B cell (primary cell): Measurements from ENCODE around the gene MMP14. TPM values are rescaled to one million over a fixed set of nuclear protein-coding genes. Genes with fewer than 3 reads are reported as not detected.

Source experiments
- ATAC-seq: fragments of 200-7000 bp; cut with Tn5 transposase; one replicate; pipeline ENCODE4 v1.10.0; 2021; ENCODE audit warnings: low read depth, mild to moderate bottlenecking, moderate number of reproducible peaks, moderate library complexity
- CTCF ChIA-PET: fragments of 350-600 bp; sonication (Branson Sonifier 250); formaldehyde crosslinking; loops from one replicate; lab custom pipeline; 2021; ENCODE audit warnings: antibody characterized with exemption, inconsistent platforms; lab: Charles Lee
- POLR2A ChIA-PET: fragments of 350-600 bp; sonication (Branson Sonifier 250); formaldehyde crosslinking; loops from one replicate; lab custom pipeline; 2021; ENCODE audit warnings: antibody characterized with exemption; lab: Charles Lee
- DNase-seq: peaks from one replicate; pipeline ENCODE4 v3.0.0; 2013
- H2AFZ ChIP-seq: 2 replicates; pipeline ENCODE4 v1.6.1; 2012; ENCODE audit warnings: mild to moderate bottlenecking, low read depth, low read length; ENCODE audit not compliant: insufficient read depth, poor library complexity, severe bottlenecking
- H3K27ac ChIP-seq, 2 donors: 1 replicate in 1 of 2; 2 replicates in 1 of 2; pipeline ENCODE4 v1.5.1; 2012 to 2013; ENCODE audit warnings: low read length in 2 of 2, mild to moderate bottlenecking in 2 of 2, moderate library complexity in 1 of 2
- H3K27me3 ChIP-seq, 4 experiments: fragments of 200-600 bp in 1 of 4; sonication (generic) in 1 of 4; replicated peaks in 1 of 4; 1 replicate in 2 of 4; 2 replicates in 2 of 4; pipeline versions ENCODE4 v1.6.1 to v1.7.0; 2013 to 2016; ENCODE audit warnings: low read length in 3 of 4, mild to moderate bottlenecking in 2 of 4, mixed read lengths in 1 of 4, moderate library complexity in 1 of 4; ENCODE audit not compliant: insufficient read depth in 4 of 4, control insufficient read depth in 3 of 4; ENCODE audit errors: control extremely low read depth in 1 of 4
- H3K36me3 ChIP-seq, 2 experiments: replicated peaks in 1 of 2; 1 replicate in 1 of 2; 2 replicates in 1 of 2; pipeline versions ENCODE4 v1.6.1 to v1.7.1; 2013; ENCODE audit warnings: low read length in 1 of 2; ENCODE audit not compliant: insufficient read depth in 2 of 2, control insufficient read depth in 1 of 2; ENCODE audit errors: control extremely low read depth in 1 of 2, extremely low read depth in 1 of 2
- H3K4me1 ChIP-seq, 2 donors: fragments of 200-600 bp in 1 of 2; sonication (generic) in 1 of 2; 1 replicate in 1 of 2; 2 replicates in 1 of 2; pipeline versions ENCODE4 v1.5.1 to v1.6.1; 2013 to 2017; ENCODE audit warnings: low read length in 2 of 2; ENCODE audit not compliant: control insufficient read depth in 2 of 2, insufficient read depth in 2 of 2
- H3K4me2 ChIP-seq: replicated peaks from 2 replicates; pipeline ENCODE3; 2012; ENCODE audit warnings: mild to moderate bottlenecking, low read depth, low read length; ENCODE audit not compliant: poor library complexity, severe bottlenecking
- H3K4me3 ChIP-seq, 5 experiments: fragments of 200-600 bp in 1 of 5; sonication (generic) in 1 of 5; 1 replicate in 3 of 5; 2 replicates in 2 of 5; pipeline versions ENCODE4 v1.5.1 to v1.7.0; 2011 to 2016; ENCODE audit warnings: low read length in 4 of 5, mild to moderate bottlenecking in 4 of 5, low read depth in 2 of 5, control low read depth in 1 of 5, moderate library complexity in 1 of 5; ENCODE audit not compliant: insufficient read depth in 1 of 5; ENCODE audit errors: control extremely low read depth in 1 of 5, extremely low read depth in 1 of 5
- H3K79me2 ChIP-seq: fragments of 200-600 bp; sonication (generic); one replicate; pipeline ENCODE4 v1.6.0; 2016; ENCODE audit warnings: low read length; ENCODE audit not compliant: control insufficient read depth, insufficient read depth
- H3K9ac ChIP-seq: fragments of 200-600 bp; sonication (generic); 2 replicates; pipeline ENCODE4 v1.6.1; 2017; ENCODE audit warnings: mild to moderate bottlenecking, low read length, moderate library complexity
- H3K9me3 ChIP-seq, 3 donors: one replicate each; pipeline versions ENCODE4 v1.6.1 to v1.7.1; 2013; ENCODE audit warnings: low read length in 2 of 3; ENCODE audit not compliant: control insufficient read depth in 2 of 3, insufficient read depth in 1 of 3; ENCODE audit errors: control extremely low read depth in 1 of 3
- H4K20me1 ChIP-seq: 2 replicates; pipeline ENCODE4 v1.6.0; 2012; ENCODE audit warnings: mild to moderate bottlenecking, low read length; ENCODE audit not compliant: insufficient read depth, control insufficient read depth, poor library complexity, severe bottlenecking
- H3K27ac Mint-ChIP-seq: one replicate; pipeline ENCODE4 v1.8.0; 2021; ENCODE audit warnings: mixed read lengths
- H3K27me3 Mint-ChIP-seq: one replicate; pipeline ENCODE4 v1.8.0; 2021; ENCODE audit warnings: mixed read lengths
- H3K4me1 Mint-ChIP-seq: one replicate; pipeline ENCODE4 v1.8.0; 2021; ENCODE audit warnings: mixed read lengths
- H3K4me3 Mint-ChIP-seq: one replicate; pipeline ENCODE4 v1.8.0; 2021; ENCODE audit warnings: mixed read lengths
- H3K9me3 Mint-ChIP-seq: one replicate; pipeline ENCODE4 v1.8.0; 2022; ENCODE audit warnings: mixed read lengths; ENCODE audit not compliant: insufficient read depth
- CTCF ChIP-seq: fragments of 200-600 bp; IDR thresholded peaks from one replicate; pipeline ENCODE4 v1.8.0; 2022; ENCODE audit warnings: antibody characterized with exemption, mild to moderate bottlenecking
- EZH2 ChIP-seq: IDR thresholded peaks from 2 replicates; pipeline ENCODE4 v1.6.1; 2012; ENCODE audit warnings: borderline replicate concordance, low read depth, mild to moderate bottlenecking, moderate library complexity, low read length; ENCODE audit not compliant: insufficient read depth, poor library complexity, severe bottlenecking
- WGBS: methylation state at CpG from one replicate; pipeline ENCODE4 v1.1.5; 2013; ENCODE audit warnings: missing lambda C conversion rate; ENCODE audit not compliant: insufficient coverage; 5-methylcytosine and 5-hydroxymethylcytosine counted together
- intact Hi-C: fragments of 100-400 bp; cut with micrococcal nuclease; formaldehyde crosslinking; loops from one replicate; pipeline ENCODE4 v1.10.0; 2022
- polyA plus RNA-seq: library from polyadenylated mRNA; depleted of rRNA; stranded (reverse); fragments of >200 nt; gene quantifications from 2 replicates; pipeline ENCODE4 v1.2.3, GENCODE V29; 2012
- total RNA-seq, 2 donors: library from RNA; stranded (reverse); fragments of 120-200 nt in 1 of 2; gene quantifications; 1 replicate in 1 of 2; 2 replicates in 1 of 2; pipeline versions ENCODE4 v1.2.3 to v1.2.4, GENCODE V29; 2013 to 2022

The MMP14 gene
- total and polyA plus RNA-seq, 2 donors (not counting 1 experiment from before 2014, with no cell fraction given) = 1.0 to 3.5 TPM

- peaks cover 0 to 5% (median 0%) of the 10 kb centered on the region in 3 donors for H3K9me3 ChIP-seq
- H3K4me3 Mint-ChIP-seq = no peak overlapping the region
- H4K20me1 ChIP-seq = no peaks in the 10 kb centered on the region
- H3K79me2 ChIP-seq = no peaks in the 10 kb centered on the region
- CTCF ChIA-PET = interaction anchor here (0.6 to 5.0 kb wide), 4 partner anchors 10 to 59 kb away, joined by 3 to 62 read pairs (median 3); no protein-coding TSS in a partner anchor
- H3K27me3 ChIP-seq = peaks cover 0 to 32% (median 11%) of the 10 kb centered on the region in 4 experiments
- TF ChIP-seq CTCF (no peak), EZH2 (no peak)
- ATAC-seq = no peak
- peaks cover 11% of the 10 kb centered on the region for H3K4me1 Mint-ChIP-seq
- H3K9ac ChIP-seq = no peak overlapping the region
- POLR2A ChIA-PET = interaction anchor here (1.1 kb wide), 1 partner anchor 12 kb away, joined by 3 read pairs; no protein-coding TSS in a partner anchor
- H3K36me3 ChIP-seq = no peaks in the 10 kb centered on the region
- peaks cover 4% of the 10 kb centered on the region for H3K27me3 Mint-ChIP-seq
- intact Hi-C loops = no loop called here
- no peaks in the 10 kb centered on the region for H3K9me3 Mint-ChIP-seq
- no peak overlapping the region for H3K27ac ChIP-seq
- H3K4me2 ChIP-seq = no peak overlapping the region
- no peak overlapping the region for H3K27ac Mint-ChIP-seq
- peaks cover 17 to 20% of the 10 kb centered on the region in 2 donors for H3K4me1 ChIP-seq
- no peak overlapping the region for H2AFZ ChIP-seq
- WGBS = 97% methylated on average over 9 of the region's 9 CpGs
- no peak overlapping the region for H3K4me3 ChIP-seq
- DNase-seq = no peak
Measured at GRCh38 chr14:22841311-22841710, 4.9 kb downstream of the MMP14 start.

GRCh38 chr14:22841769-22842168 lies 5.4 kb downstream of the MMP14 start:
- Histone ChIP-seq H3K36me3 (no peaks in the 10 kb centered on the region), H2AFZ (no peak overlapping the region), H3K9ac (no peak overlapping the region), H3K27me3 (peaks cover 0 to 35% (median 11%) of the 10 kb centered on the region in 4 experiments), H3K9me3 (peaks cover 0 to 5% (median 0%) of the 10 kb centered on the region in 3 donors), H3K27ac (no peak overlapping the region), H3K4me1 (peaks cover 12 to 15% of the 10 kb centered on the region in 2 donors), H3K4me2 (no peak overlapping the region), H3K79me2 (no peaks in the 10 kb centered on the region), H4K20me1 (no peaks in the 10 kb centered on the region), H3K4me3 (no peak overlapping the region)
- ChIA-PET CTCF (interaction anchor here (1.9 kb wide), 1 partner anchor 11 kb away, joined by 9 read pairs; no protein-coding TSS in a partner anchor), POLR2A (no interaction called here)
- peaks cover 9% of the 10 kb centered on the region for H3K4me1 Mint-ChIP-seq
- no peak for TF ChIP-seq EZH2
- no peak for TF ChIP-seq CTCF
- intact Hi-C loops = no loop called here
- no peak overlapping the region for H3K4me3 Mint-ChIP-seq
- no peak for DNase-seq
- ATAC-seq = no peak
- no peaks in the 10 kb centered on the region for H3K9me3 Mint-ChIP-seq
- peak overlapping the region; percentile 5 for H3K27ac Mint-ChIP-seq
- 92% methylated on average over 7 of the region's 8 CpGs for WGBS
- H3K27me3 Mint-ChIP-seq = peaks cover 4% of the 10 kb centered on the region
